Bone marrow (tissue), 2 donors: ENCODE data around the gene MRPL28.
"Not testable (repeated sequence)": the region's sequence is repeated elsewhere in the genome, so short reads cannot be mapped to it uniquely, and the experiment has no call there.

Experiments used
- DNase-seq, 2 donors: peaks; one replicate each; lab custom pipeline; 2025; lab: John Stamatoyannopoulos, UW

Gene MRPL28

DNA sequence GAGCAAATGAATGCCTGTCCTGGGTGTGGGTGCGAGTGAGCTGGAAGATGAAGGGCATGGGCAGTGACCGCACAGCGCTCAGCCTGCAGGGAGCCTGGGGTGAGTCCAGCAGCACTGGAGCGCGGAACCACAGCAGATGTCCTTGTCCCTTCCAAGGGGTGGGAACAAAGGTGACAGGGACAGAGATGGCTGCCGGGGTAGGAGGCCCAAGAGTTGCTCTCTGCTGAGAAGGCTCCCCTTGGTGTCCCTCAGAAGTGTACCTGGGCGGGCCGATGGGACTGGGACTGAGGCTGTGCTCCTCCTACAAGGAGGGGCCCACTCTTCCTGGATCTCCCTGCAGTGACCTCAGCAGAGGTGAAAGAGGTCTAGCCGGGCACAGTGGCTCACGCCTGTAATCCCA lies 19.0 kb upstream of the MRPL28 start:
- DNase-seq: no peak

GRCh38 chr16:387761-388666 lies 17.7 kb upstream of the MRPL28 start:
- not testable (repeated sequence) for DNase-seq

DNA sequence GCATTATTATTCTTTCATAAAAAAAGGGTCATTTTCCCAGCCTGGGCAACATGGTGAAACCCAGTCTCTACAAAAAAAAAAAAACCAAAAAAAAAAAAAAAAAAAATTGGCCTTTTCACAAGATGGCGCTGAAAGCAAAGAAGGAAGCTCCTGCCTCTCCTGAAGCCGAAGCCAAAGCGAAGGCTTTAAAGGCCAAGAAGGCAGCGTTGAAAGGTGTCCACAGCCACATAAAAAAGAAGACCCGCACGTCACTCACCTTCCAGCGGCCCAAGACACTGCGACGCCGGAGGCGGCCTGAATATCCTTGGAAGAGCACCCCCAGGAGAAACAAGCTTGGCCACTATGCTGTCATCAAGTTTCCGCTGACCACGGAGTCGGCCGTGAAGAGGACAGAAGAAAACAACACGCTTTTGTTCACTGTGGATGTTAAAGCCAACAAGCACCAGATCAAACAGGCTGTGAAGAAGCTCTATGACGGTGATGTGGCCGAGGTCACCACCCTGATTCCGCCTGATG lies 16.4 kb upstream of the MRPL28 start:
- DNase-seq: no peak

DNA sequence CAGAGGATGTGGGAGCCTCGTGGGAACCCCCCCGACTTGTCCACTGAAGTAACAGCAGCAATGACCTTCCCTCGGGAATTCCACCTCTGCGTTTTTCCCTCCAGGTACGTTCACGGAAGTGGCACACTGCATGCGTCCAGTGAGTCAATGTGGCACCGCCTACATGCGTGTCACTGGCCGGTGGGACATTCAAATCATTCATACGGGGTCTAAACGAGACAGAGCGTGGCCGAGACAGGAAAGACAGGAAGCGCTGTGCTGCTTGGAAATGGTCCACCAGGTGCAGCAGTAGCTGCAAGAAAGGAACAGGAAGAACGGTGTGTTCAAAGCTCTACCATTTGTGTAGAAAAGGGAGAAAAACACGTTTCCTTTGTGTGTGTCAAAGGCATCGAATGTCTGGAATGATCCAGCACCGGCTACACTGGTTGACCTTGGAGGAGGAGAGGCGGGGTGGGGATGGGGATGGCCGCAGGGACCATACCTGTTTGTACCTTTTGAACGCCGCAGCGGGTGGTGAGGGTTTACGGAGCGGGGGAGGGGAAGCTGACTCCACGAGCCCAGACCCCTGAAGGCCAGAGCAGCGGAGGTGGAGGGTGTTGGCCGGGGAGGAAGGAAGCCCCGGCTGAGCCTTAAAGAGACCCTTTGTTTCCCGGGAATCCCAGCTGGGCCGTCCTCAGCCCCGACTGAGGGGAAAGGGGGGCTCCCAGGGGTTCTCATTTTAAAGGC lies 13.2 kb upstream of the MRPL28 start:
- DNase-seq: no peak

DNA sequence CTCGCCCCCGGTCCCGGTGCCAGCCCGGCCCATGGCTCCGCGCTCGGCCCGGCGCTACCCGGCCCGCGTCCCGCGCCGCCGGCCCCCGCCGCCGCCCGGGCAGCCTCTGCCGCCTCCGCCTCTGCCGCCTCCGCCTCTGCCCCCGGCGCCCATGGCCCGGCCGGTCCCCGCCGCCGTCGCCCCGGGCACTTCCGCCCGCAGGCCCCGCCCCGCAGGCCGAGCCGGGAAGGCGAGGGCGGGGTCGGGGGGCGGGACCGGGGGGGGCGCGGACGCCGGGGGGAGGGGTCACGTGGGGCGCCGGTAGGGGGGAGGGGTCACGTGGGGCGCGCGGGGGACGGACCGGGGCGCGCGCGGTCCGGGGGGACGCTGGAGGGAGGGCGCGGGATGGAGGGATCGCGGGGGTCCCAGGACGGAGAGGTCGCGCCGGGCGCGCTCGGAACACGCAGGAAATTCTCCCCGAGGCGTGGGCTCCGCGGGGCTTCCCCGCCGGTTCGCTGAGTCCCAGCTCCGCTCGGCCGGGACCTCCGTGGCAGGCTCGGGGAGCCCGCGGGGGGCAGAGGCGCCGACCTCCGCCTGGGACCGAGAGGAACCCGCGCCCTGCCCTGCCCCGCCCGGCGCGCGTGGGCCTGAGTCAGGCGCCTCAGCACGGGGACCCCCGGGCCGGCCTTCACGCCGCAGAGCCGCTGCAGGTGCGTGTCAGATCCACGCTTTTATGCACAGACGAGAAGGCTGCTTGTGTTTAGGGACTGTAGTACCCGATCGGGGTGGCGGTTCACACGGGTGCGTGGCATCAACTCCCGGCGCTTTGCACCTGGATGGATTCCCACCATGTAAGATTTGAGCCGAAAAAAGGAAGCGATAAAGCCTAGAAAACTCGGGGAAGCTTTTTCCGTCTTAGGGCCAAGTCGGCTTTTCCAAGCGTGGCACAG lies 11.7 kb upstream of the MRPL28 start, which contains the start of gene PGAP6:
Gene PGAP6 (minus strand): TSS at position 190 of the 929 bp plus-strand sequence. CDS start 157 bp downstream, at position 33.
- peak in 1 of 2 donors; percentile 50 for DNase-seq

DNA sequence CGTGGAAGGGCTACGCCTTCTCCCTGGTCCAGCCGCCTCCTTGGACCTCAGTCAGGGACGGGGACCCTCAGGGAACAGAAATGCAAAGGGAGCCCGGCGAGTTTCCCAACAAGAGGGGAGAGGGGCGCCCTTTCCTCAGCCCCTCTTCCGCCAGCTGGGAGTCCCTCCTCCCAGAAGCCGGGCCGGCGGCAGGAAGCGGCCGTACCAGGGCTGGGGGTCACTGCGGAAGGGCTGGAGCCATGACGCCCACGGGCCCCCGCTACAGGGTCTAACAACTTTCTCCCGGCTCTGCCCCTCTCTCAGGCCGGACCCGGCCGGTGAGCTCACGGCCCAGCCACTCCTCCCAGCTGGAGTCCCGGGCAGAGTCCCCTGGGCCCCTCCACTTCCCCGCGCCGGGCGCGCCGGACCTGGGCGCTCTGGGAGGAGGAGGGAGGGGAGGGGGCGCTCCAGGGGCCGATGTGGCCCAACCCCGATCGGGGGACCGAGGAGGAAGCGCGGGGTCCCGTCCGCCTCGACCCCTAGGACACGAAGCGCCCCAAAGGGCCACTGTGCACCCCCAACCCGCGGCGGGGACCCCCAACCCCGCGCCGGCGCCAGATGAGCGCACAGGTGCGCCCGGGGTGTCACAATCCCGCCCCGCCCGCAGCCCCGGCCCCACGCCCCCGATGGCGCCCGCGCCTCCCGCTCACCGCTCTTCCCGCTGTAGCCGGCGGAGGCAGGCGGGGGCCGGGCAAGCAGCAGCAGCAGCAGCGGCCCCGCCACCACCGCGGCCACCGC lies 10.9 kb upstream of the MRPL28 start:
- DNase-seq: no peak

GRCh38 chr16:380762-381011 lies 10.3 kb upstream of the MRPL28 start:
- DNase-seq: no peak

DNA sequence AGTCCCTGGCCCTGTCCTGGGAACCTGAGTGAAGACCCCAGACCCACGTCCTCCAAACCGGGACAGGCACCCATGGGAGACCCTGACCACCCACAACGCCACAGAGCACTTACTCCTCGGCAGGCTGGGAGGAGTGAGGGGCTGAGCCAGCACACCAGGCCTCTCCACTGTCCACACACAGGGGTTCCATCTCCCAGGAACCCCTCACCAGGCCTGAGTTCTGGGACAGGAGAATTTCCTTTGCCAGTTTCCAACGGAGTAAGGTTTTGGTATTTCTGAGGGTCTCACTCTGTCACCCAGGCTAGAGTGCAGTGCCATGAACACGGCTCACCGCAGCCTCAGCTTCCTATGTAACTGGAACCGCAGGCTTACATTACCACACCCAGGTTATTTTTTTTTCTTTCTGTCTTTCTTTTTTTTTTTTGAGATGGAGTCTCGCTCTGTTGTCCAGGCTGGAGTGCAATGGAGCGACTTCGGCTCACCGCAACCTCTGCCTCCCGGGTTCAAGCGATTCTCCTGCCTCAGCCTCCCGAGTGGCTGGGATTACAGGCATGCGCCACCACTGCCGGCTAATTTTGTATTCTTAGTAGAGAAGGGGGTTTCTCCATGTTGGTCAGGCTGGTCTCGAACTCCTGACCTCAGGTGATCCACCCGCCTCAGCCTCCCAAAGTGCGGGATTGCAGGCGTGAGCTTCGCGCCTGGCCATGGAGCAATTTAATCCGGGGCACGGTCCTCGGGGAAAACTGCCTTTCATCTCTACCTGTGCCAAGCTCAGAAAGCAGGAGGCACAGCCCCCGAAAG lies 9.8 kb upstream of the MRPL28 start:
- no peak for DNase-seq

DNA sequence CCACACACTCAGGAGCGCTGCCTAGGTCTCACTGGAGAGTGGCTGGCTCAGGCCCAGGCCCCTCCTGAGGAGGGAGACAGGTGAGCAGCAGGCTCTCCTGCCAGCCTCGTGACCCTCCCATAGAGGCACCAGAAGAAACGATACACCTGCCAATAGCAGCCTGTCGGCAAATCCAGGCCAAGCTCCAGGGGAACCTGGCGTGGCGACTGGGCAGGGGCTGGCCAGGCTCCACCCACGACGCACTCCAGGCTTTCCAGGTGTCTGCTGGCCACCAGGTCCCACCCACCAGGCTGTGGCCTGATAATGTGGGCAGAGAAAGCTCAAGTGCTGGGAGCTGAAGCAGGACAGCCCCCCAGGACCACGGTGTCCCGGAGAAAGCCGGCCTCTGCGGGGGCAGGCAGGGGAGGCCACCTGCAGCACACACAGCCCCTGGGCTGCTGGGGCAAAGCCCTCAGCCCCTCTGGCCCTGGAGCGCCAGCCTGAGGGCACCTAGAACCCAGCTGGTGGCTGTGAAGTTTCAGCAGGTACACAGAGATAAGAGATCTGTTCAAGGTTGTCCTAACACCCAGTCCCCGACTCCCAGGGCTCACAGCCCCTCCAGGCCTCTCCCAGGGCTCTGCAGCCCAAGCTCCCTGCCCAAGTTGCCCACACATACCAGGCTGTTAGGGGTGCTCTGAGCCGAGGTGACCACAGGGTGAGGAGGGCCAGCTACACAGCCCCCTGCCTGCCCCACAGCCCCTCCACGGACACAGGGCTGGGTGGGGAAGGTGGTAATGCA lies 9.0 kb upstream of the MRPL28 start:
- no peak for DNase-seq

- no peak for DNase-seq
Observed at GRCh38 chr16:378821-379182, 8.5 kb upstream of the MRPL28 start.

DNA sequence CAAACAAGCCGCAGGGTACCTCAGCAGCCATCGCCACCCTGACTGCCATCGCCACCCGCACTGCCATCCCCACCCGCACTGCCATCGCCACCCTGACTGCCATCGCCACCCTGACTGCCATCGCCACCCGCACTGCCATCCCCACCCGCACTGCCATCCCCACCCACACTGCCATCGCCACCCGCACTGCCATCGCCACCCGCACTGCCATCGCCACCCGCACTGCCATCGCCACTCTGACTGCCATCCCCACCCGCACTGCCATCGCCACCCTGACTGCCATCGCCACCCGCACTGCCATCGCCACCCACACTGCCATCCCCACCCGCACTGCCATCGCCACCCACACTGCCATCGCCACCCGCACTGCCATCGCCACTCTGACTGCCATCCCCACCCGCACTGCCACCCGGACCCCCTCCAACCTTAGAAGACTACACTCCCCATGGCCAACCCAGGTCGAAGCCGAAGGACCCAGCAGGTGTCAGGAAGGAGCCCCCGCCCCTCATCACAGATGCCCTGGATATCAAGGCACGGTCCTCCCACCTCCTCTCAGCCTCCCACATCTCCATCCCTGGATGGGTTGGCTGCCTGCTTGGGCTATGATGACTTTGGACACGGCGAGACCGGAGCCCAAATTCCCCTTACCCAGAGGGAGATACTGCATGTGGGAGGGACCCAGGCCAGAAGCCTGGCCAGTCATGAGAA lies 7.9 kb upstream of the MRPL28 start:
- DNase-seq: not testable (repeated sequence)

DNA sequence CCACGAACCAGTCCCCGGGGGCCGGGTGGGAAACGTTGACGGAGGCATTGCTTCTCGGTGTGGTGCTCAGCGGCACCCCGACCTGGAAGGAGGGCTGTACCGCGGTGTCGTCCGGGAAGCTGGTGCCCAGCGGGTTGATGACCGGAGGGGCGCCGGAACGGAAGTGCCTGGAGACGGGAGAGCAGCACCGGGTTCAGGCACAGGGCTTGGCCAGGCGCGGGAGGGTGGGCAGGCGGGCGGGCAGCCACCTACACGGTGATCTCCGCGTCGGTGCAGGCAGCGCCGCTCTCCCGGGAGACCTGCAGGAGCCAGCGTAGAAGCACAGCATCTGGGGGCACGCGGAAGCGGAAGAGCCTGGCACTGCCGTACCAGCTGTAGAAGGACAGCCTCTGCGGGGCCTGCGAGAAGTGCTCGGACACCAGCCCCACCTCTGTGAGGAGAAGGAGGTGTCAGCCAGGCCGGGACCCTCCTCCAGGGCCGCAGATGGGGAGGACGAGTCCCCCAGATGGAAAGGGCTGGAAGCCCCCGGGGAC lies 7.1 kb upstream of the MRPL28 start:
- no peak for DNase-seq

GRCh38 chr16:376817-377418 lies 6.6 kb upstream of the MRPL28 start:
- no peak for DNase-seq

GRCh38 chr16:375927-376816 lies 5.8 kb upstream of the MRPL28 start:
- no peak for DNase-seq

DNA sequence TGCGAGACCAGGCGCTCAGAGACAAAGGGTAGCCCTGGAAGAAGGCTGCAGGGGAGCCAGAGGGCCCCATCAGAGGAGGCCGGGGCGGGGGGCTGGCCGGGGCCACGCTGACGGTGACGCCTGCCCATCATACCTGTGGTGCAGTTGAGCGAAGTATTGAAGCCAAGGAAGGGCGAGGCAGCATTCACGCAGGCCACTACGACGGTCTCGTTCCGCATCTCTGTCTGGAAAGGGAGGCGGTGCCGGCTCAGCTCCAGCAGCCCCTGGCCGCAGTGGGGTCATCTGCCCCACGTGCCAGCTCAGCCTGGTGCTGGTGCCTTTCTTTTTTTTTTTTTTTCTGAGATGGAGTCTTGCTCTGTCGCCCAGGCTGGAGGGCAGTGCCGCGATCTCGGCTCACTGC lies 4.9 kb upstream of the MRPL28 start:
- no peak for DNase-seq

- DNase-seq: no peak
Observed at GRCh38 chr16:374616-374926, 4.2 kb upstream of the MRPL28 start.

- no peak for DNase-seq
Observed at GRCh38 chr16:373848-374615, 3.7 kb upstream of the MRPL28 start.
